Measurements from ENCODE around the gene TSPAN3.
A peak's percentile ranks its signal among the peaks of the same experiment; 100 is the strongest.

TSPAN3 gene

GRCh38 chr15:77038312-77039216 lies 32.3 kb downstream of the TSPAN3 start:
- Mint-ChIP-seq H3K9me3 (peaks cover 4% of the 10 kb centered on the region), H3K4me3 (no peak overlapping the region), H3K27ac (peak overlapping the region; percentile 44), H3K36me3 (ENCODE audit: low read depth) (peaks cover 65% of the 10 kb centered on the region), H3K27me3 (ENCODE audit: low read depth) (no peaks in the 10 kb centered on the region), H3K4me1 (ENCODE audit: low read depth) (peaks cover 7% of the 10 kb centered on the region)
- DNase-seq (ENCODE audit: low spot score): peak; percentile 11

- H3K4me1 Mint-ChIP-seq (ENCODE audit: low read depth): peaks cover 7% of the 10 kb centered on the region
- no peaks in the 10 kb centered on the region for H3K27me3 Mint-ChIP-seq (ENCODE audit: low read depth)
- no peak overlapping the region for H3K4me3 Mint-ChIP-seq
- peak overlapping the region; percentile 76 for H3K27ac Mint-ChIP-seq
- DNase-seq (ENCODE audit: low spot score): peak; percentile 3
- H3K36me3 Mint-ChIP-seq (ENCODE audit: low read depth): peaks cover 62% of the 10 kb centered on the region
- peaks cover 4% of the 10 kb centered on the region for H3K9me3 Mint-ChIP-seq
Measured at GRCh38 chr15:77037388-77038209, 33.3 kb downstream of the TSPAN3 start.

- Mint-ChIP-seq H3K27me3 (ENCODE audit: low read depth) (no peaks in the 10 kb centered on the region), H3K9me3 (peaks cover 4% of the 10 kb centered on the region), H3K27ac (peak overlapping the region; percentile 76), H3K36me3 (ENCODE audit: low read depth) (peaks cover 63% of the 10 kb centered on the region), H3K4me1 (ENCODE audit: low read depth) (peaks cover 7% of the 10 kb centered on the region), H3K4me3 (peak overlapping the region; percentile 9)
- peak; percentile 0 for DNase-seq (ENCODE audit: low spot score)
Measured at GRCh38 chr15:77036537-77037387, 34.1 kb downstream of the TSPAN3 start.

GRCh38 chr15:77035999-77036471 lies 34.9 kb downstream of the TSPAN3 start:
- no peak for DNase-seq (ENCODE audit: low spot score)
- peak overlapping the region; percentile 71 for H3K27ac Mint-ChIP-seq
- H3K4me1 Mint-ChIP-seq (ENCODE audit: low read depth): peaks cover 7% of the 10 kb centered on the region
- no peaks in the 10 kb centered on the region for H3K27me3 Mint-ChIP-seq (ENCODE audit: low read depth)
- H3K4me3 Mint-ChIP-seq: peak overlapping the region; percentile 9
- H3K9me3 Mint-ChIP-seq: peaks cover 4% of the 10 kb centered on the region
- peaks cover 64% of the 10 kb centered on the region for H3K36me3 Mint-ChIP-seq (ENCODE audit: low read depth)

GRCh38 chr15:77035584-77035983 lies 35.3 kb downstream of the TSPAN3 start:
- no peak overlapping the region for H3K4me3 Mint-ChIP-seq
- peaks cover 60% of the 10 kb centered on the region for H3K36me3 Mint-ChIP-seq (ENCODE audit: low read depth)
- peaks cover 4% of the 10 kb centered on the region for H3K9me3 Mint-ChIP-seq
- no peak for DNase-seq (ENCODE audit: low spot score)
- H3K27ac Mint-ChIP-seq: peak overlapping the region; percentile 57
- peaks cover 4% of the 10 kb centered on the region for H3K4me1 Mint-ChIP-seq (ENCODE audit: low read depth)
- H3K27me3 Mint-ChIP-seq (ENCODE audit: low read depth): no peaks in the 10 kb centered on the region

- peaks cover 4% of the 10 kb centered on the region for H3K9me3 Mint-ChIP-seq
- peak overlapping the region; percentile 17 for H3K27ac Mint-ChIP-seq
- no peak overlapping the region for H3K4me3 Mint-ChIP-seq
- peaks cover 58% of the 10 kb centered on the region for H3K36me3 Mint-ChIP-seq (ENCODE audit: low read depth)
- H3K27me3 Mint-ChIP-seq (ENCODE audit: low read depth): no peaks in the 10 kb centered on the region
- H3K4me1 Mint-ChIP-seq (ENCODE audit: low read depth): peaks cover 4% of the 10 kb centered on the region
- DNase-seq (ENCODE audit: low spot score): no peak
Measured at GRCh38 chr15:77034695-77035489, 36.0 kb downstream of the TSPAN3 start.

GRCh38 chr15:77033729-77034671 lies 36.9 kb downstream of the TSPAN3 start:
- Mint-ChIP-seq H3K4me1 (ENCODE audit: low read depth) (peaks cover 4% of the 10 kb centered on the region), H3K27me3 (ENCODE audit: low read depth) (no peaks in the 10 kb centered on the region), H3K9me3 (peaks cover 4% of the 10 kb centered on the region), H3K36me3 (ENCODE audit: low read depth) (peaks cover 60% of the 10 kb centered on the region), H3K4me3 (no peak overlapping the region), H3K27ac (peak overlapping the region; percentile 35)
- DNase-seq (ENCODE audit: low spot score): no peak

GRCh38 chr15:77033417-77033728 lies 37.5 kb downstream of the TSPAN3 start:
- H3K27ac Mint-ChIP-seq: no peak overlapping the region

GRCh38 chr15:77032647-77033416 lies 38.1 kb downstream of the TSPAN3 start:
- Mint-ChIP-seq H3K27me3 (ENCODE audit: low read depth) (no peaks in the 10 kb centered on the region), H3K9me3 (no peaks in the 10 kb centered on the region), H3K36me3 (ENCODE audit: low read depth) (peaks cover 61% of the 10 kb centered on the region), H3K4me3 (no peak overlapping the region), H3K27ac (no peak overlapping the region), H3K4me1 (ENCODE audit: low read depth) (no peaks in the 10 kb centered on the region)
- DNase-seq (ENCODE audit: low spot score): no peak

More at GRCh38 chr15:77033417-77033728, 37.5 kb downstream of the TSPAN3 start:
- Mint-ChIP-seq H3K27me3 (ENCODE audit: low read depth) (no peaks in the 10 kb centered on the region), H3K4me1 (ENCODE audit: low read depth) (peaks cover under 1% of the 10 kb centered on the region), H3K36me3 (ENCODE audit: low read depth) (peaks cover 61% of the 10 kb centered on the region), H3K9me3 (peaks cover 2% of the 10 kb centered on the region), H3K4me3 (no peak overlapping the region)
- no peak for DNase-seq (ENCODE audit: low spot score)

- Mint-ChIP-seq H3K9me3 (no peaks in the 10 kb centered on the region), H3K4me3 (no peak overlapping the region), H3K4me1 (ENCODE audit: low read depth) (no peaks in the 10 kb centered on the region), H3K27me3 (ENCODE audit: low read depth) (no peaks in the 10 kb centered on the region), H3K36me3 (ENCODE audit: low read depth) (peaks cover 59% of the 10 kb centered on the region), H3K27ac (no peak overlapping the region)
- DNase-seq (ENCODE audit: low spot score): no peak
Measured at GRCh38 chr15:77032052-77032646, 38.8 kb downstream of the TSPAN3 start.

- peaks cover 57% of the 10 kb centered on the region for H3K36me3 Mint-ChIP-seq (ENCODE audit: low read depth)
- H3K27me3 Mint-ChIP-seq (ENCODE audit: low read depth): no peaks in the 10 kb centered on the region
- no peak for DNase-seq (ENCODE audit: low spot score)
- H3K4me3 Mint-ChIP-seq: no peak overlapping the region
- H3K4me1 Mint-ChIP-seq (ENCODE audit: low read depth): no peaks in the 10 kb centered on the region
- H3K27ac Mint-ChIP-seq: no peak overlapping the region
- no peaks in the 10 kb centered on the region for H3K9me3 Mint-ChIP-seq
Measured at GRCh38 chr15:77031376-77032050, 39.4 kb downstream of the TSPAN3 start.
